ENCODE results near the gene USP48. TPM values are rescaled to one million over a fixed set of nuclear protein-coding genes. Genes with fewer than 3 reads are reported as not detected.
"Not testable (repeated sequence)": the region's sequence is repeated elsewhere in the genome, so short reads cannot be mapped to it uniquely, and the experiment has no call there.

USP48 gene
- 45.7 and 55.1 TPM in 2 replicates for total RNA-seq

- DNase-seq (ENCODE audit: low read depth in 2 of 2) = peak; percentile 93 to 96
Observed at GRCh38 chr1:21782868-21783678, at the start of gene USP48. Gene USP48 (minus strand): TSS chr1:21783149. CDS start chr1:21782957, 192 bp downstream.

DNA sequence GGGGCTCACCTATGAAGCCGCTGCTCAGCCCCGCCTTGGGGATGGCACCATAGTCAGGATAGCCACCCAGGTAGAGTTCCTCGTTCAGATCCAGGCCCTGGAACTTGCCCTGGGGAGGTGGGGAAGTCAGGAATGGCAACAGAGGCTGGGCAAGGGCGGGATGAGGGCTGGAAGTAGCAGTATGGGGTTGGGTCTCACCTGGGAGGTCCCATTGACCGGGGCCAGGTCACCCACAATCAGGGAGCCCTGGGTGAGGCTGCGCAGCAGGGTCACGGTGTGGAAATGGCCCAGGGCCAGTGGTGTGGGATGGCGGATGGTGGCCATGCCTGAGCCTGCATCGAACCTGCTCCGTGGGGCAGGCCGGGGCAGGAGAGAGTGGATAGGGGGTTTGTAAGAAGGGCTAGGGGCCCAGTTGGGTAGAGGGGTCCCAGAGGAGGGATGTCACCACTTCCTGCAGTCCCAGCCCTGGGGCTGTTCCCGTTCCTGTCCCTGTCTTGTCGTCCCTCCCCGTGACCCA lies 48.6 kb upstream of the USP48 start:
- DNase-seq (ENCODE audit: low read depth in 2 of 2) = no peak

DNA sequence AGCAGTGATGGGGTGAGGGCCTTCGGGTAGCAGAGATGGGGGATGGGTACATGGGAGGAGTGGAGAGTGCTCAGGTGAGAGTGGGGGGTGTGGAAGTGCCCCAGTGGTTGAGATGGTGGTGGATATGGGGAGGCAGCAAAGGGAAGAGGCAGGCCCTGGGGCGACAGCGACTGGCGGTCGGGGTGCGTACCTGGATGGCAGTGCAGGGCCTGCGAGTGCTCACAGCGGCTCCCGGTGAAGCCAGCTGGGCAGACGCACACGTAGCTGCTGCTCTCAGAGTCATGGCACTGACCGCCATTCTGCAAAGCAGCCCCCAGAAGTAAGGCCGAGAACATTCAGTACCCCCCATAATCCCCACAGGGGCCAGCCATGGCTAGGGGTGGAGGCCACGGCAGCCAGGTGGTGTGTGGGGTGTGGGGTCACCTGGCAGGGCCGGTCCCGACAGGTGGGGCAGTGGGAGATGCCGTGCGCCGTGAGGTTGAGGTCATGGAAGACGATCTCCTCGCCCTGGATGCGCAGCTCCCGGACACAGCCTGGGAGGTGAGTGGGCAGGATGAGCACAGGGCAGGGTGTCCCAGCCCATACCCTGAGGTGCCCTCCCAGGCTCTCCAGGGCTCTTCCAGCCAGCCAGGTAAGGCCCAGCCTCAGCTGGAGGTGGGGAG lies 48.0 kb upstream of the USP48 start:
- DNase-seq (ENCODE audit: low read depth in 2 of 2) = no peak

GRCh38 chr1:21829294-21829693 lies 46.3 kb upstream of the USP48 start:
- no peak for DNase-seq (ENCODE audit: low read depth in 2 of 2)

- DNase-seq (ENCODE audit: low read depth in 2 of 2) = no peak
Observed at GRCh38 chr1:21828506-21829210, 45.7 kb upstream of the USP48 start.

DNA sequence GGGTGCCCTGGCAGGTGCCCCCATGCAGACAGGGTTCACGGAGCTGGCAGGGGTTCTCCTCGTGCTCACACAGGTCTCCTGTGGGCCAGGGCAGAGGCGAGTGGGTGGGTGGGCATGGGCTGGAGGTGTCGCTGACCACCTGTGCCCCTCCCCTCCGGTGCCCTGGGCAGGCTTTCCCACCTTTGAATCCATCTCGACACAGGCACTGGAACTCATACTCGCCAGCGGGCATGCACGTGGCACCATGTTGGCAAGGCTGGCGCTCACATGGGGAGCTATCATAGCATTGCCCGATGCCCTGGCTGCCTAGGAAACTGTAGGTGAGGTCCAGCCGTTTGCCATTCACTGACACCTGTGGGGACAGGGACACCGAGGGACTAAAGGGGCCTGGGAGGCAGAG lies 45.1 kb upstream of the USP48 start:
- DNase-seq (ENCODE audit: low read depth in 2 of 2) = no peak

DNA sequence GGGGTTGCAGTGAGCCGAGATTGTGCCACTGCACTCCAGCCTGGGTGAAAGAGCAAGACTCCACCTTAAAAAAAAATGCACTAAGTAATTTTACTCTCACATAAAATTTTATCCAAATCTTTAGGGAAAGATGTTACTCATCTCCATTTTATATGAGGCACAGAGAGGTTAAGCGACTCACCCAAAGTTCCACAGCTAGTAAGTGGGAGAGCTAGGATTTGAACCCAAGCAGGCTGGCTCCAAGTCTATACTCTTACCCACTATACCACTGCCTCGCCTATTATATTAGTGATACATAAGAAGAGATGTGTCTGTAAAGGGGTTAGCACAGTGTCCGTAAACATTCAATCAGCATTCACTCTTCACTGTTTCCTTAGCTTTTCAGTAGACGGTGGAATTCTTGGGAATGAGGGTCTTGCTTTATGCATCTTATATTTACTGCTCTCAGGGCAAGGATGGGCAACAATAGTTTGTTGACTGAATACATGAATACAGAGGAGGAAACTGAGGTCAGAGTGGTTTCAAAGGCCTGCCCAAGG lies 44.3 kb upstream of the USP48 start:
- DNase-seq (ENCODE audit: low read depth in 2 of 2) = no peak

DNA sequence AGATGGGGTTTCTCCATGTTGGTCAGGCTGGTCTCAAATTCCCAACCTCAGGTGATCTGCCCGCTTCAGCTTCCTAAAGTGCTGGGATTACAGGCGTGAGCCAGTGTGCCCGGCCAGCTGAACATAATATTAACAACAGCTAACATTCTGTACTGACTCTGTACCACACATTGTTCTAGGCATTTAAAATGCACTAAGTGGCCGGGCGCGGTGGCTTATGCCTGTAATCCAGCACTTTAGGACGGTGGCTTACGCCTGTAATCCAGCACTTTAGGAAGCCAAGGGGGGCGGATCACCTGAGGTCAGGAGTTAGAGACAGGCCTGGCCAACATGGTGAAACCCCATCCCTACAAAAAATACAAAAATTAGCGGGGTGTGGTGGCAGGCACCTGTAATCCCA lies 43.7 kb upstream of the USP48 start:
- not testable (repeated sequence) for DNase-seq (ENCODE audit: low read depth in 2 of 2)

- no peak for DNase-seq (ENCODE audit: low read depth in 2 of 2)
Observed at GRCh38 chr1:21825393-21825792, 42.4 kb upstream of the USP48 start.

GRCh38 chr1:21824926-21825325 lies 42.0 kb upstream of the USP48 start:
- DNase-seq (ENCODE audit: low read depth in 2 of 2) = no peak

GRCh38 chr1:21823980-21824702 lies 41.2 kb upstream of the USP48 start:
- no peak for DNase-seq (ENCODE audit: low read depth in 2 of 2)

DNA sequence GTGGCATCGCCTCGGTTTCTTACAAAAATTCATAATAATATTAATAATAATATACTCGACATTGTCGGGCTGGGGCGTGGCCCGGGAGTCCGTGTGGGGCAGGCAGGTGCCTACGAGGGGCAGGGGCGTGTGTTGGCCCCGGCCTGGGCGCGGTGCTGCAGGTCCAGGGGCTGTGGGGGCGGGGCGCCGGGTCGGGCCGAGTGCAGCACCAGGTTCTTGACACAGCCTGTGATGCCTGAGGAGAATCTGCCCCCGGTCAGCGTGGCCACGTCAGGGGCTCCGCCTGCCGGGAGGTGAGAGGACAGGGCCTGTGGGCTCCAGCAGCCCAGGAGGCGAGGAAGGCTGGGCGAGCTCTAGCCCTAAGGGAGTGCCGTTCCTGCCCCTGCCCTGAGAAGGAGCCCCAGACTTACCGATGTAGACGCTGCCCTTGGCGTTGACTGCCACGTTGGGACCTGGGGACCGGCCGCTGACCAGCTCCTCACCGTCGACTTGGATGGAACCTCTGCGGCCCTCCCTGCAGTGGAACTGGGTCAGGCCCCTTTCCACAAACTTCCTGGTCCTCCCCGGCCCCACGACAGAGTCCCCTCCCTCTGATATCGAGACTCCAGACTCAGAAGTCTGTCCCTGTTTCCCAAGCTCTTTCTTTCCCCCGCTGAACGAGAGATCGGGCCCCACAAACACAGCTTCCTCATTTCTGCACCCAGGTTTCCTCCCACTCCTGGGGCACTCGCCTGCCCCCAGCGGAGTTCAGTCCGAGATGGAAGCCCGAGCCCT lies 40.4 kb upstream of the USP48 start:
- no peak for DNase-seq (ENCODE audit: low read depth in 2 of 2)

DNA sequence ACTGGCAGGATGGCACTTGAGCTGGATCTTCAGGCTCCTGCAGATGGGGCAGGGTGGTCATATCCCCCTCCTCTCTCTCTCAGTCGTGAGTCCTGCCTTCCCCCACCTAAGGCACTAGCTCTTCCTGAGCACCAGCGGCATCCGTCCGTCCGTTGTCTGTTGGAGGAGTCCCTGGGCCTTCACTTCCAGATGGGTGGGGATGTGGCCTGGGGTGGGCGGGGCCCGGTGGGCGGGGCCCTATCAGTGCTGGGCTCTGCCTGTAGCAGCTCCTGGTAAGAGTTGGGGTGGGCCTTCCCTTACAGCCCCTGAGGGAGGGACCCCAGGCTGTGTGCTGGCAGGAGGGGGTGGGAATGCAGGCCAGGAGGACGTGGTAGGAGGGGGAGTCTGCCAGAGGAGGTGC lies 39.4 kb upstream of the USP48 start:
- no peak for DNase-seq (ENCODE audit: low read depth in 2 of 2)

GRCh38 chr1:21821385-21822019 lies 38.6 kb upstream of the USP48 start:
- DNase-seq (ENCODE audit: low read depth in 2 of 2) = no peak

DNA sequence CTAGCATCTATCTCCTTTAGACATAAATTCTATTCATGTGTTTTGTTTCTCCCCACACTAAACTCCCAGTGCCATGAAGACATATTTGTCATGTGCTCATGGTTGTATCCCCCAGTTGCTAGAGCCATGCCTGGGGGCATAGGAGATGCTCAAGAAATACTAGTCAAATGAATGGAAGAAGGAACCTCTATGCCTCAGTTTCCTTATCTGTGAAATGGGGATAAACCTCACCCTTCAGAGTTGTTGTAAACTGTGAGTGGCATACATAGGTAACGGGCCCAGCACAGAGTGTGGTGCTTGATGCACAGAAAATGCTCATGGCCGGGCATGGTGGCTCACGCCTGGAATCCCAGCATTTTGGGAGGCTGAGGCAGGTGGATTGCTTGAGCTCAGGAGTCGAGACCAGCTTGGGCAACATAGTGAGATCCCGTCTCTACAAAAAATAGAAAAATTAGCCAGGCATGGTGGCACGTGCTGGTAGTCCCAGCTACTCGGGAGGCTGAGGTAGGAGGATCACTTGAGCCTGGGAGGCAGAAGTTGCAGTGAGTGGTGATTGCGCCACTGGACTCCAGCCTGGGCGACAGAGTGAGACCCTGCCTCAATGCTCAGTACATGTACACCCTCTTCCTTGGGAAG lies 37.8 kb upstream of the USP48 start:
- DNase-seq (ENCODE audit: low read depth in 2 of 2) = no peak

GRCh38 chr1:21818656-21819055 lies 35.7 kb upstream of the USP48 start:
- peak in 1 of 2 donors; percentile 68 for DNase-seq (ENCODE audit: low read depth in 2 of 2)

DNA sequence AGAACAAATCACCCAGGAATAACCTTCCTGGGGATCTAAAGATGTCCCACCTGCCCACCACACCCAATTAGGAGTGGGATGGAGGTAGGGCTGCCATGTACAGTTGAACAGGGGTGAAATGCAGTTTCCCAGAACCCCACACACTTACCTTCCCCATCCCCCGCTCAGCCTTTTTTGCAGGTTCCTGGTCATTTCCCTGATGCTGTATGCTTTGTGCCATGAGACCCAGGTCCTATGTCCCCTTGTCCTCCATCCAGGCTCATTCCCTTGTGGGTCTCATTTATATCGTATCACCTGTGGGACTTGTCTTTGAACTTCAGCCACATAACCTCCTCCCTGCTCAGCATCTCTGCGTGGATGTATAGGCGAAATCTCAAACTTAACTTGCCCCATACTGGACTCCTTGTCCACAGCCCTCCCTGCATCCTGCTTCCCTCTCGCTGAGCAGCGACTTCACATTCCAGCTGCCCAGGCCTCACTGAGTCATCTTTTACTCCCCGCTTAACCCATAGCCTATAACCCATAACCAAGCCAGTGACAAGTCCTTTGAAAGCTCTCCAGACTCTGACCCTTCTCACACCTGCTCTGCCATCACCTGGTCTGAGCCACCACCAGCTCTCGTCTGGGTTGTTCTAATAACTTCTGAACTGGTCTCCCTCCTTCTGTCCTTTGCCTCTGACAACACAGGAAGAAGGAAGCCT lies 33.8 kb upstream of the USP48 start:
- peak in 1 of 2 donors; percentile 53 for DNase-seq (ENCODE audit: low read depth in 2 of 2)

DNA sequence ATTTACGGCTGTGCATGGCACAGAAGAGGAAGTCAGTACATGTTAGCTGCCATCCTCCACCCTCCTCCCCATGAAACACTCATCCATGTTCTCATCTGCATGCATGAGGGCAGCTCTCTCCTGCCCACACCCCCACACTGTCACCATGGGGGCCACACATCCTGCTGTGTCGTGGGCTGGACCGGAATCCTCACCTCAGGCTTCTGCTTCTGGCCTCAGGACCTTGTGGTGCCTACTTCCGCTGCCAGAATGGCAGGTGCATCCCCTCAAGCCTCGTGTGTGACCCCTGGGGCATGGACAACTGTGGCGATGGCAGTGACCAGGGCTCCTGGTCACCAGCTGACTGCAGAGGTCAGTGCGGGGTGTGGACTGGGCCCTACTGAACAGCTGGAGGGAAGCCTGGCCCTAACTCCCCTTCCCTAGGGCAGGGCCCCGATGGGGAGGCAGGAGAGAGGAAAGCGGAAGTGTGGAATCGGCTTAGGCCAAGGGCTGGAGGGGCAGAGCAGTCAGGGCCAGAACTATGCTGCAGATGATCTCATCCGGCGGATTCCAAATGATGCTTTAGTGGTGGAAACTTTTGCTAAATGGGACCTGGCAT lies 32.9 kb upstream of the USP48 start:
- DNase-seq (ENCODE audit: low read depth in 2 of 2) = peak; percentile 39 to 87

Measured in dermis microvascular lymphatic vessel endothelial cell (primary cell).